Ovary (tissue), 3 donors: Measurements from ENCODE around the gene GZMB.

Source experiments
- CTCF ChIP-seq, 3 donors: fragments of 450-650 bp in 2 of 3; fragments of 200-600 bp in 1 of 3; IDR thresholded peaks; one replicate each; pipeline versions ENCODE4 v1.5.1 to v1.8.0; 2016 to 2022; ENCODE audit warnings: antibody characterized with exemption in 3 of 3, mild to moderate bottlenecking in 1 of 3
- EP300 ChIP-seq: sonication (generic); formaldehyde crosslinking; IDR thresholded peaks from one replicate; pipeline ENCODE4 v1.6.1; 2017; ENCODE audit warnings: antibody characterized with exemption
- POLR2A ChIP-seq: fragments of 450-650 bp; IDR thresholded peaks from one replicate; pipeline ENCODE4 v1.6.1; 2017; ENCODE audit warnings: antibody characterized with exemption, mild to moderate bottlenecking, moderate library complexity
- donor health status: DM: no; HTN: no; CAD: no.

DNA sequence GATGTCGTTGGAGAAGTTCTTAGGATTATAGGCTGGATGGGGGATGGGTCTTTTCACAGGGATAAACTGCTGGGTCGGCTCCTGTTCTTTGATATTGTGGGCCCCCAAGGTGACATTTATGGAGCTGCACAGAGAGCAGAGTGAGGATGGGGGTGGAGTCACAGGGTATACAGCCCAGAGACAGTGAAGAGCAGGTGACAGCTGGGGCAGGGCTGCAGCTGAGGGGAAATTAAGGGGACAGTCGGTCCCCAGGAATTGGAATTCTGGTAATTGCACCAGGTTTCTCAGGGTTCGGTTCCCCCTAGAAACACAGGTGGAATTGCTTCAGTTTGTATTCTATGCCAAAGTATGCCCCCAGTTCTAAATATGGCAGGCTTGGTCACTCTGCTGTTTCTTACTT, 1.7 kb downstream of the GZMB start:
- TF ChIP-seq CTCF (IDR thresholded peaks at IDR 0.05) (no peak), POLR2A (no peak), EP300 (no peak)
